Activated CD8-positive, alpha-beta memory T cell treated with anti-CD3 and anti-CD28 coated beads for 24 hours (primary cell): Measurements from ENCODE around the gene HS2ST1.

Experiments used
- DNase-seq: peaks from one replicate; pipeline ENCODE4 v3.0.0-alpha.2; 2020

The HS2ST1 gene

GRCh38 chr1:87144316-87144895 is 230.0 kb downstream of the HS2ST1 start:
- DNase-seq: no peak

- no peak for DNase-seq
These were observed 230.5 kb downstream of the HS2ST1 start for GRCh38 chr1:87144981-87145380.

- no peak for DNase-seq
These were observed 232.1 kb downstream of the HS2ST1 start for GRCh38 chr1:87146538-87146937.

DNA sequence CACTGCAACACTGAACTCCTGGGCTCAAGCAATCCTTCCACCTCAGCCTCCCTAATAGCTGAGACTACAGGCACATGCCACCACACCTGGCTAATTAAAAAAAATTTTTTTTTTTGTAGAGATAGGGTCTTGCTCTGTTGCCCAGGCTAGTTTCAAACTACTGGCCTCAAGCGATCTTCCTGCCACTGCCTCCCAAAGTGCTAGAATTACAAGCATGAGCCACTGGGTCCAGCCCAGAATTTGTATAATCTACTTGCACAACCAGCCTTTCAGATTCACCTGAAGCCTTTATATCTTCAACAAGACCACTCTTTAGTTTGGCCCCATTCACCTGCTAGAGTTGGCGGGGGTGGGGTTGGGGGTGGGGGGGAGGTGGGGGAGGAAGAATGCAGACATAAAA is 232.6 kb downstream of the HS2ST1 start:
- no peak for DNase-seq

DNA sequence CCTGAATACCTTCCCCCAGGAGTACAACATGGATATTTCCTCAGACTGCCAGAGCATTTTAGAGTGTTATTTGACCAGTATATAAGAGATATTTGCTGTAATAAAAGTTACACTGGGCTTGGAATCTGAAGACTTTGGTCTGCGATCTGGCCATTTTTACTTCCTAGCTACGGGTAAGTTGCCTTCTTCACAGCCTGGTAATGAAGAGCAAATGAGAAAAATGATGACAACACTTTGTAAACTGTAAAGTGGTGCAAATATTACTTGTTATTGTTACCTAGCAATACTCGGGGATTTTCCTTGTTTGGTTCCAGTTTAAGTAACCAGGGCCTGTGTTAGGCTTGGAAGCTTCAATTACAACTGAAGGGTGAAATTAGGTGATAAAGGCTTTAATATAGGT is 233.4 kb downstream of the HS2ST1 start:
- no peak for DNase-seq

GRCh38 chr1:87148661-87149060 is 234.2 kb downstream of the HS2ST1 start:
- no peak for DNase-seq

DNA sequence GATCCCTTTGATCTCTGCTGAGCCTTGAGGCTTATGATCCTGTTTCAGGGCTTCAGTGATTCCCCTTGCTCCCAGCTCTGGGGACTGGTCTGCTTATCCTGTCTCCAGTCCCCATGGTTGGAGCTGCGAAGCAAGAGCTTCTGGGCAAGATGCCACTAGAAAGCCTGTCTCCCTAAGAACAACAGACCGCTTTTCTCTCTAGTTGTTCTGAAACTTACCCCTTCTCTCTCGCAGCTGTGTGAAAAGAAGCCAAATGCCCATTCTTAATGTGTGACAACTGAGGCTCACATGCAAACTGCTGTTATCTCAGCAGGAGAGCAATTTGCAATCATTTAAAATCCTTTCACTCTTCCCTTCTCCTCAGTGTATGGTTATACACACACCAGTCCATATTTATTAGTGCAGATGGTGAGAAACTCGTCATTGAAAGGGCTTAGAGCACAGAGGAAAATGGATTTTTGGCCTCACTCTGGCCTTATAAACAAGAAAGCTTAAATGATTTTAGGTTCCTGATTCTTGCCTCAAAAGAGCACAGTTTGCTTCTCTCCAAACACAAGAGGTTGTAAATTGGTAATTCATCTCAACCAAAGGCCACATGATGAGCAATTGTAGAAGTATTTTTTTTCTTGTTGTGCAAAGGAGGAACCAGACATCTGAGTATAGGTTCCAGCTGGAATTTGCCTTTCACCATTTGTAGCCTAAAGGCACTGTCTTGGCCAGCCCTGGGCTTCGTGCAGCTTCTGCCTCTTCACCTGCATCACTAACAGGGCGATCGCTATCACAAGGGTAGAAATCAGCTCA is 235.0 kb downstream of the HS2ST1 start:
- DNase-seq: no peak

DNA sequence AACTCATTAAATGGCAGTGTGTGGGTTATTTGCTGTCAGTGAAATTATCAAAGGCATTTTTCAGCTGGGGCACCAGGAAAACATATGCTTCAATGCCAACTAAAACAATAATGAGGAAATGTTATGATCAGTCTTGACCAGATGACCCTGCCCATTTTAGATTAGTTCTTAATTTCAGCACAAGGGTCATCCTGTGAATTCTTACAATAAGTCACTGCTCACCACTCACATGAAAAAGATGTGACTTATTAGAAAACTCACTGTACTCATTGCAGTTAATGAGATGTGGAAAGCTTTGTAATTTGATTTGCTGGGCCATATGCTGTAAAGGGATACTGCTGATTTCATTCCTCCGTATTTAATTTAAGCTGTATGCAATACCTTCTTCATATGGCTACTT is 235.7 kb downstream of the HS2ST1 start:
- no peak for DNase-seq

- DNase-seq: peak; percentile 81
These were observed 237.3 kb downstream of the HS2ST1 start for GRCh38 chr1:87151500-87152421.

DNA sequence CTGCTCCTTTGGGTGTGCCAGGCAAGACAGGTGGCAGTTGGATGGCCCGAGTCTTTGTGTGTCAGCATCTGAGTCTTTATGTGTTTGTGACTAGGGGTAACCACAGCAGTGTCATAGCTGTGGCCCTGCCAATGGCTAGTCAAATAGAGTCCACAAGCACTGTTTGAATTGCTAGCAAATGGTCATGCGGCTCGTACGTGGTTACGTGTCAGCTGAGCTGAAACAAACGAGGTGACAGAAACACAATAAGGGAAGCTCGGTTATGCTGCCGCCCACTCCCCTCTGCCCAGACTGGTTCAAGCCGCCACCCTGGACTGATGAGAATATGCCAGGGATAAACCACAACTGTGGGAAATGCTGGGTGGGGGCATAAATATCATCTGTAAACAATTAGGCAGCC is 239.9 kb downstream of the HS2ST1 start:
- DNase-seq: no peak

- DNase-seq: no peak
These were observed 240.7 kb downstream of the HS2ST1 start for GRCh38 chr1:87155170-87155569.

DNA sequence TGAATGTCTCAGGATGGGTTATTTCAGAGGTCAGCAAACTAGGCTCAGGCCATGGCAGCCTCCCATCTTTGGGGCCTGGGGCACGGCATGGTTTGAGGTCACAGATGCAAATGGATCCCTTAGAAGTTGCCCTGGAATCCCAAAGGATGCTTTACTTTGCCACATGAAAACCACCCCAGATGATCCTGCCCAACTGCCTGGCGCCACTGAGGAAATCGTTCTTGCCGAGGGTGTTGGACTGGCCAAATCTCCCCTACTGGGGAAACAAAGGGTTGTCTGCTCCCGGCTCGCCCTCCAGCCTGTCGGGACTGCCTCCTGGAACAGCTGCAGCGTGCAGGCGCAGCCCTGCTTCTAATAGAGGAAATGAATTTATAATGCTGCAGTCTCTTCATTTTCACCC is 241.2 kb downstream of the HS2ST1 start:
- no peak for DNase-seq

DNA sequence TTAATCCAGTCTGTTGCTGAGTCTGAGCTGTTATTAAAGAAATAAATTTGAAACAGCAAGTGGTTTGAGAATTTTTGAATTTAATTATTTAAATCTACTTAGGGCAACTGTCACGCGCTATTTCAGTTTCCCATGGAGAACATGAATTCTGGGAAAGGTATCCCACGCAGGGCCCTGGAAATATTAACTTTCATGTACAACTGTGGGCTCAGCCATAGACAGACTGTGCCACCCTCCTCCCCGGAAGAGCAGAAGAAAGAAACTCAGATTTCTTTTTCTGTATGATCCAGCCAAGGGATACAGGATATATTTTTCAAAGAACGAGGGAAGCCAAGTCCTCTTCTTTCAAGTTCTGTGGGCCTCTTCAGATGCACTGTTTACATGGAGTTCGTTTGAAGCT is 241.7 kb downstream of the HS2ST1 start:
- DNase-seq: no peak

GRCh38 chr1:87159378-87159915 is 245.0 kb downstream of the HS2ST1 start:
- DNase-seq: no peak
